ENCODE data around the gene MGMT.

The MGMT gene

DNA sequence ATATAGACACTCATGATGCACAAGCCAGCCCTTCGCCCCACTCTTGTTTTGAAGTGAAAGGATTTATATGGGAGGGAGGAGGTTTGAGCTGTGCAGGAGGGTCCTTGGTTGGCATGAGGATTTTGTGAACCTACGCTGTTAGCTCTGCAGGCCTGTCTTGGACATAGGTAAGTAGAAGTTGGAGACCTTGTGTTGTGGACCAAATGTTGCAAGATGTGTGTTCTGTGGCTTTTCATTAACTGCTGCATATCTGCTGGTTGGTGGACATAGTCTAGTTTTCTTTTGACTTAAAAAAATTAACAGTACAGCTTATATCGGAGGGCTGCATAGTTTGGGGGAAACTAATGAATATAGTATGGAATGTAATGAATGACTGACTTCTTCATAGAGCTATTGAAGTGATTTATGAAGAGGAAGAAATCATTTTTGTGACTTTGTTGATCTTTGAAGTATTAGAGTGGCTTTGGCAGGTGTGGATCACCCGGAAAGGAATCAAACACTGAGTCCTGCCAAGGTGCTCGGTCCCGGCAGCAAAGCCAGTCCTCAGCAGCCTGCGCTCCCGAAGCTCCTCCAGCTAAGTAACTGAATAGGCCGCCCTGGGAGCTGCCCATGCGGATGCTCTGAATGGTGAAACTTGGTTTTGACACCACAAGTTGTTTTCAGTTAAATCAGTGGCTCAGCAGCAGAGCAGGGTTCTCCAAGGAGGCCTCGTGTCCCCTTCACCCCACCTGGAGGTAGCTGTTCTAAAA is 3.2 kb downstream of the MGMT start:
- Histone ChIP-seq H3K27ac (ENCODE audit: insufficient read depth, low read depth, low read length, poor library complexity, severe bottlenecking) (no peak overlapping the region), H3K4me1 (ENCODE audit: control insufficient read depth, insufficient read depth, low read length) (peaks cover 9% of the 10 kb centered on the region), H3K9me3 (ENCODE audit: control insufficient read depth, low read length) (no peaks in the 10 kb centered on the region), H3K36me3 (ENCODE audit: control insufficient read depth, insufficient read depth, low read length) (no peaks in the 10 kb centered on the region), H3K4me3 (ENCODE audit: insufficient read depth, low read depth, low read length) (no peak overlapping the region), H3K27me3 (ENCODE audit: control insufficient read depth, insufficient read depth, low read length, poor library complexity, severe bottlenecking) (no peaks in the 10 kb centered on the region)
- 75 to 77% methylated on average over 11 of the region's 11 CpGs for WGBS, 2 experiments

DNA sequence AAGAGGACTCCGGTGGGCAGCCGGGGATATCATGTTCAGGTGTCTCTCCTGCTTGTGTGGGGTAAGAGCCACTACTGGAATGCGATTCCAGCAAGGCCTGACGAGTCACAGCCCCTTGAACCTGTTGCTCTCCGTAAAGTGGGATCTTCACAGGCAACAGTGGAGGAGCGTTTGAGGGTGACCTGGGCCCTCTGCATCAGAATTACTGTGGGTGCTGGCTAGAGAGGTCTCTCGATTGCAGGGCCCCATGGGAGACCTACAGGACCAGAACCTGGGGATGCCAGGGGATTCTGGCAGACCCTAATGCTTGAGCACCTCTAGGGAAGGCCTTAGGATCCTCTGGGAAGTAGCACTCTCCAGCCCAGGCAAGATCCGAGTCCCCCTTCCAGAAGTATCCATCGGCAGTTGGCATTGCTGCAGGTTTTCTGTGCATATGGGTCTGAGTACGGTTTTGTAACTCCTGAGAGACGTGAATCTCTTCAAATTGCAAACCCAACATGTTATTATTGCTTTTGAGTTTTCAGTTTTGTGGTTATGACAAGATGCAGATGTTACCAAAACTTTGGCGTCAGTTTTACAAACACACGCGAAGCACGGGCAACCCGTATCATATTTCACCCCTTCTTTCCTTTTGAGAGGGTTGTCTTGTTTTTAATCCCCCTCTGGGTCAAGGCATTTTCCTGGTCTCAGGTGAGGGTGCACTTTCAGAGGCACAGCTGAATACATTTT is 4.6 kb downstream of the MGMT start:
- Histone ChIP-seq H3K9me3 (ENCODE audit: control insufficient read depth, low read length) (no peaks in the 10 kb centered on the region), H3K27me3 (ENCODE audit: control insufficient read depth, insufficient read depth, low read length, poor library complexity, severe bottlenecking) (no peaks in the 10 kb centered on the region), H3K4me3 (ENCODE audit: insufficient read depth, low read depth, low read length) (no peak overlapping the region), H3K36me3 (ENCODE audit: control insufficient read depth, insufficient read depth, low read length) (no peaks in the 10 kb centered on the region), H3K27ac (ENCODE audit: insufficient read depth, low read depth, low read length, poor library complexity, severe bottlenecking) (no peak overlapping the region), H3K4me1 (ENCODE audit: control insufficient read depth, insufficient read depth, low read length) (peaks cover 9% of the 10 kb centered on the region)
- 93 to 95% methylated on average over 16 of the region's 16 CpGs for WGBS, 2 experiments

DNA sequence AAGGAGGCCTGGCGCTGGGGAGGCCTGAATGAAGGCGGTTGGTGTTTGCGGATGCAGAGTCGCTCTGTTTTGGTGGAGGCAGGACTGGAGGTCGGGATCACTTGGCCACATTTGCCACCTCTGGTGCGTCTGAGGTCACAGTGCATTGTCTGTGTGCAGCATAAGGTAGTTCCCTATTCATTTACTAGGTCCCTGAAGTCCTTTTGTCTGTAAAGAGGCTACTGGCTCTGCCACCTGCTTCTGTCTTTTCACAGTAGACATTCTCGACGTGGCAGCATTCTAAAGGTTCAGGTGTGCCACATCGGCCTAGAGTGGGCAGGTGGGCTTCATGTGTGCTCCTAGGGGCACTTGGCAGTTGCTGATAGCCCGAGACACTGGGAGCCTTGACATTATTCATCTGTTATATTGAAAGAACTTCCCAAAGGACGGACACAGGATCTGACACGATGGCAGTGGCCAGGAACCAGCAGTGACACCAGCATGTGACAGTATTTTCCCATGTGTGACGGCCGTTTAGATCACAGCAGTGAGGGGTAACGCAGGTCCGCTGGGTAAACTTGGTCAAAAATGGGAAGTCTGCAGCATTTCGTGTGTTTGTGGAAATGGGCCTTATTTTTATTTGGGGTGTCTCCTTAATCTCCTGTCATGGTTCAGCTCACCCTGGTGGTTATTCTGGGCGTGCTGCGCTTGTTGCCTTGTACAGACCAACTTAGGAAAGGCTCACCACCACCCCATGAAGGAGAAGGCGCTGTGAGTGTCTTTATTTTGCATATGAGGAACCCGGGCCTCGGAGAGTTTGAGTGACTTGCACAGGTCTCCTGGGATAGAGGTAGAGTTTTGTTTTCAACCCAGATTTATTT is 5.9 kb downstream of the MGMT start:
- H3K27me3 ChIP-seq (ENCODE audit: control insufficient read depth, insufficient read depth, low read length, poor library complexity, severe bottlenecking), result no peaks in the 10 kb centered on the region
- H3K4me1 ChIP-seq (ENCODE audit: control insufficient read depth, insufficient read depth, low read length), result peaks cover 1% of the 10 kb centered on the region
- no peak overlapping the region for H3K27ac ChIP-seq (ENCODE audit: insufficient read depth, low read depth, low read length, poor library complexity, severe bottlenecking)
- H3K9me3 ChIP-seq (ENCODE audit: control insufficient read depth, low read length), result no peaks in the 10 kb centered on the region
- H3K36me3 ChIP-seq (ENCODE audit: control insufficient read depth, insufficient read depth, low read length), result no peaks in the 10 kb centered on the region
- H3K4me3 ChIP-seq (ENCODE audit: insufficient read depth, low read depth, low read length), result no peak overlapping the region
- WGBS, 2 experiments, result 94% methylated on average over 22 of the region's 22 CpGs

DNA sequence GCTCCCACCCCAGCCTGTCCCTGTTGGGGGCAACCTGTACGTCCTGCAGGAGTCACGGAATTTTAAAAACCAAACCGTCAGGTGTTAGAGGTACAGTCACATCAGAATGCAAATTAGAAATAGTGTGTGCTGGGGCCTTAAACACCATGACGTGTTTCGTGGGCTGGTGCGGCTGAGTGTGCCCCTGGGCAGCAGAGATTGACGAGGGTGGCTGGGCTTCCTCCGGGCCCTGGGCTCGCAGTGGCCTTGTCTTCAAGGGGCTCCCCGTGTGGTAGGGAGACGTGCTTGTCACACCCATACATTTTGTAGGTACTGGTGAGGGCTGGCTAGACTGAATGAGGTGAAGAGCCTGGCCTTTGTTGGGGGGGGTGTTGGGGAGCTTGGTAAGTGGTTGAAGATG is 7.6 kb downstream of the MGMT start:
- 93 to 94% methylated on average over 11 of the region's 11 CpGs for WGBS, 2 experiments
- Histone ChIP-seq H3K27ac (ENCODE audit: insufficient read depth, low read depth, low read length, poor library complexity, severe bottlenecking) (no peak overlapping the region), H3K36me3 (ENCODE audit: control insufficient read depth, insufficient read depth, low read length) (no peaks in the 10 kb centered on the region), H3K27me3 (ENCODE audit: control insufficient read depth, insufficient read depth, low read length, poor library complexity, severe bottlenecking) (no peaks in the 10 kb centered on the region), H3K4me3 (ENCODE audit: insufficient read depth, low read depth, low read length) (no peak overlapping the region), H3K9me3 (ENCODE audit: control insufficient read depth, low read length) (no peaks in the 10 kb centered on the region), H3K4me1 (ENCODE audit: control insufficient read depth, insufficient read depth, low read length) (no peaks in the 10 kb centered on the region)

DNA sequence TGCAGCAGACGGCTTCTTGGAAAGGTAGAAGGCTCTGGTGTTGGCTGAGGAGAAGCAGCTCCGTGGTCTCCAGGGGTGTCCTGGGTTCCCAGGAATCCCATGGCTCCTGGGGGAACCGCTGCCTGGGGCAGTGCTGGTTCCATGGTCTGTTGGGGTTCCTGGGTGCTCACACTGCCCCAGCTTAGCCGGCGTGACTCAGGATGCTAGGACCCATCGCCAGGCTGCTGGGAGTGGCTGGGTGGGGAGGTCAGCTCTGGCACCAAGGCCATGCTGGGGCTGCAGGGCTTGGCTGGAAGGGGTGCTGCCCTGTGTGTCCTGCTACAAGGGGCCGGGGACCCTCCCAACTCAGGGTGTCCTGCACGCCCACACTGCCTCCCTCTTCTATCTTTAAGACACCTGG is 9.4 kb downstream of the MGMT start:
- Histone ChIP-seq H3K27me3 (ENCODE audit: control insufficient read depth, insufficient read depth, low read length, poor library complexity, severe bottlenecking) (no peaks in the 10 kb centered on the region), H3K9me3 (ENCODE audit: control insufficient read depth, low read length) (no peaks in the 10 kb centered on the region)
- 96 to 97% methylated on average over 8 of the region's 8 CpGs for WGBS, 2 experiments

DNA sequence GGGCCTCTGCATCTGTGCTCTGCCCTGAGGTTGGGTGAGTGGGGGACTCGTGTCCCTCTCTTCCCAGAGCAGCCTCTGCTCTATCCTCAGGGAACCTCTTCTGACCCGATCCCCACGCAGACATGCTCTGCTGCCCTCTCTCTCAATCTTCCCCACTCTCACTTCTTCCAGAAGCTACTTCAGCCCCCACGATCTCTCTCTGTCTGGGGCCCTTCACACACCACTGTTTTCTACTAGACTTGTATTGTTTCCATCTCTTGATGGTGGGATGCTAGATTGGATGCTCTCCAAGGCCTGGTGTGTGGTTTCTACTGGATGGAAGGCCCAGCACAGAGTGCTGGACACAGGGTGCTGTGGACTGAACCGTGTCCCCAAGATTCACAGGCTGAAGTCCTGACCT is 10.0 kb downstream of the MGMT start:
- no peak overlapping the region for H3K27ac ChIP-seq (ENCODE audit: insufficient read depth, low read depth, low read length, poor library complexity, severe bottlenecking)
- H3K36me3 ChIP-seq (ENCODE audit: control insufficient read depth, insufficient read depth, low read length), result no peaks in the 10 kb centered on the region
- H3K4me3 ChIP-seq (ENCODE audit: insufficient read depth, low read depth, low read length), result no peak overlapping the region
- H3K9me3 ChIP-seq (ENCODE audit: control insufficient read depth, low read length), result peaks cover 2% of the 10 kb centered on the region
- H3K4me1 ChIP-seq (ENCODE audit: control insufficient read depth, insufficient read depth, low read length), result no peaks in the 10 kb centered on the region
- H3K27me3 ChIP-seq (ENCODE audit: control insufficient read depth, insufficient read depth, low read length, poor library complexity, severe bottlenecking), result no peaks in the 10 kb centered on the region
- 92 to 97% methylated on average over 5 of the region's 5 CpGs for WGBS, 2 experiments

More for the DNA sequence above, 9.4 kb downstream of the MGMT start:
- H3K4me3 ChIP-seq (ENCODE audit: insufficient read depth, low read depth, low read length), result no peak overlapping the region
- H3K4me1 ChIP-seq (ENCODE audit: control insufficient read depth, insufficient read depth, low read length), result no peaks in the 10 kb centered on the region
- H3K36me3 ChIP-seq (ENCODE audit: control insufficient read depth, insufficient read depth, low read length), result no peaks in the 10 kb centered on the region
- no peak overlapping the region for H3K27ac ChIP-seq (ENCODE audit: insufficient read depth, low read depth, low read length, poor library complexity, severe bottlenecking)

DNA sequence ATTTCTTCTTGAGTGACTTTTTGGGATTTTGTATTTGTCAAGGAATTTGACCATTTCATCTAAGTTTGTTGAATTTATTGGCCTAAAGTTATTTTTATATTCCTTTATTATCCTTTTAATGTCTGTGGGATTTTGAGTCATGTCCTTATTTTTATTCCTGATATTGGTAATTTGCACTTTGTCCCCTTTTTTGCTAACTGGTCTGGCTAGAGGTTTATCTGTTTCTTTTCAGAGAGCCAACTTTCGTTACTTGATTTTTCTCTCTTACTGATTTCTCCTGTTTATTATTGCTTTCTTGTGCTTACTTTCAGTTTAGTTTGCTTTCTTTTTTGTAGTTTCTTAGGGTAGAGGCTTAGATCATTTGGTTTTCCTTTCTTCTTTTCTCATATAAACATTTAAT is 14.6 kb downstream of the MGMT start:
- H3K36me3 ChIP-seq (ENCODE audit: control insufficient read depth, insufficient read depth, low read length), result no peaks in the 10 kb centered on the region
- H3K27me3 ChIP-seq (ENCODE audit: control insufficient read depth, insufficient read depth, low read length, poor library complexity, severe bottlenecking), result no peaks in the 10 kb centered on the region
- H3K9me3 ChIP-seq (ENCODE audit: control insufficient read depth, low read length), result peaks cover 2% of the 10 kb centered on the region
- no peak overlapping the region for H3K4me3 ChIP-seq (ENCODE audit: insufficient read depth, low read depth, low read length)
- H3K4me1 ChIP-seq (ENCODE audit: control insufficient read depth, insufficient read depth, low read length), result no peaks in the 10 kb centered on the region
- no peak overlapping the region for H3K27ac ChIP-seq (ENCODE audit: insufficient read depth, low read depth, low read length, poor library complexity, severe bottlenecking)
- 100% methylated on average over 1 of the region's 1 CpG for WGBS, 2 experiments

DNA sequence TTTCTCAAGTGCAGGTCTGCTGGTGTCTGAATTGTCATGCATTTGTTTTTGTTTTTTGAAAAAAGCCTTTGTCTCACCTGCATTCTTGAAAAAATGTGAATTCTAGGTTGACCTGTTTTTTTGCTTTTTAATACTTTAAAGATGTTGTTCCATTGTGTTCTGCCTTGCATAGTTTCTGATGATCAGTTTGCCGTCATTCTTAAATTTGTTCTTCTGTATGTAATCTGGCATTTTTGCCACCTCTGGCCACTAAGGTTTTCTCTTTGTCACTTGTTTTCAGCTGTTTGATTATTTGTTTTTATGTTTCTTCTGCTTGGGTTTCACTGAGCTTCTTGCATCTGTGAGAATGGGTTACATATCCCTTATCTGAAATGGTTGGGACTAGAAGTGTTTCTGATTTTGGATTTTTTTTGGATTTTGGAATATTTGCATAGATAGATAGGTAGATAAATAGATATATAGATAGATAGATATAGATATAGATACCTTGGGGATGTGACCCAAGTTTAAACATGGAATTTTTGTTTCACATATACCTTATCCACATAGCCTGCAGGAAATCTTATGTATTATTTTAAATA is 16.5 kb downstream of the MGMT start:
- H3K4me3 ChIP-seq (ENCODE audit: insufficient read depth, low read depth, low read length), result no peak overlapping the region
- H3K4me1 ChIP-seq (ENCODE audit: control insufficient read depth, insufficient read depth, low read length), result no peaks in the 10 kb centered on the region
- WGBS, 2 experiments, result 96 to 100% methylated on average over 1 of the region's 1 CpG
- H3K27me3 ChIP-seq (ENCODE audit: control insufficient read depth, insufficient read depth, low read length, poor library complexity, severe bottlenecking), result no peaks in the 10 kb centered on the region
- no peak overlapping the region for H3K27ac ChIP-seq (ENCODE audit: insufficient read depth, low read depth, low read length, poor library complexity, severe bottlenecking)
- H3K9me3 ChIP-seq (ENCODE audit: control insufficient read depth, low read length), result peaks cover 2% of the 10 kb centered on the region
- H3K36me3 ChIP-seq (ENCODE audit: control insufficient read depth, insufficient read depth, low read length), result no peaks in the 10 kb centered on the region

DNA sequence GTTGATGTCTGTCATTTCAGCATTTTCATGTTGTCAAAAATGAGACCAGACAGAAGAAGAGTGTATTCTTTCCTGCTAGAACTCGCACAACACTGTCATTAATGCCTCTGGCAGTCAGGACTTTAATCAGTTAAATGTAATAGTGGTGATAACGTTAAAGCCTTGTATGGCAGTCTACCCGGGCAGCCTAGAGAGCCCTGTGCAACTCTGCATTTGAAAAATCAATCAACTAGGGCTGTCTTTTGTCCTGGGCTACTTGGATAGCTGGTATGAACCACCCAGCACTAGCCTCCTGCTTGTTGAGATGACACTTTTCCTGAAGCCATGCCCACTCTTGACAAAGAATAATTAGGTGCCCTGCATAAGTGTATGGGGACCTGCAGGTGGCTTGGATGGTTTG is 19.8 kb downstream of the MGMT start:
- Histone ChIP-seq H3K4me3 (ENCODE audit: insufficient read depth, low read depth, low read length) (no peak overlapping the region), H3K4me1 (ENCODE audit: control insufficient read depth, insufficient read depth, low read length) (no peaks in the 10 kb centered on the region), H3K27ac (ENCODE audit: insufficient read depth, low read depth, low read length, poor library complexity, severe bottlenecking) (no peak overlapping the region), H3K27me3 (ENCODE audit: control insufficient read depth, insufficient read depth, low read length, poor library complexity, severe bottlenecking) (no peaks in the 10 kb centered on the region), H3K36me3 (ENCODE audit: control insufficient read depth, insufficient read depth, low read length) (no peaks in the 10 kb centered on the region), H3K9me3 (ENCODE audit: control insufficient read depth, low read length) (peaks cover 8% of the 10 kb centered on the region)
- WGBS, 2 experiments, result 54 to 62% methylated on average over 3 of the region's 3 CpGs

Data from ectodermal cell (in vitro differentiated cells).